Measurements from ENCODE around the gene LAMTOR5. TPM values are rescaled to one million over a fixed set of nuclear protein-coding genes. Genes with fewer than 3 reads are reported as not detected.

Gene LAMTOR5
- total RNA-seq, 1 experiment from 2014 or later, result 119 TPM

DNA sequence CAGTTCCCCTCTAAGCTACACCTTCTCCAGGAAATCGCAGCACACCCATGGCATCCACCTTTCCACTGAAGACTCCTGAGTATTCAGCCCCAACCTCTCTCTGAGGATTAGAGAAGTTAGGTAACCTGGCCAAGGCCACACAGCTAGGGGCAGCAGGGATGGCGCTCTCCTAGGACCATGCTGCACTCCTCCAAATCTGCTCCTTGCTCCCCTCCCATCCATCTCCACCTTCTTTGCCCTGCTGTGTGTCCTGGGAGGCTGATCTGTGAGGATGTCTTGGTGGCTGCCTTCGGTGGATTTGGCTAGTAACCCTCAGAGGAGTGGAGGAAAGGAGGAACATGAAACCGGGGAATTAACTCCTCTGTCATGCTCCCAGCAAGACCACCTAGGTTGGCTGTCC, 23.4 kb upstream of the LAMTOR5 start:
- DNase-seq (ENCODE audit: low read depth, low spot score) (no peak), ATAC-seq (no peak)
- TF ChIP-seq, protein P1, sequence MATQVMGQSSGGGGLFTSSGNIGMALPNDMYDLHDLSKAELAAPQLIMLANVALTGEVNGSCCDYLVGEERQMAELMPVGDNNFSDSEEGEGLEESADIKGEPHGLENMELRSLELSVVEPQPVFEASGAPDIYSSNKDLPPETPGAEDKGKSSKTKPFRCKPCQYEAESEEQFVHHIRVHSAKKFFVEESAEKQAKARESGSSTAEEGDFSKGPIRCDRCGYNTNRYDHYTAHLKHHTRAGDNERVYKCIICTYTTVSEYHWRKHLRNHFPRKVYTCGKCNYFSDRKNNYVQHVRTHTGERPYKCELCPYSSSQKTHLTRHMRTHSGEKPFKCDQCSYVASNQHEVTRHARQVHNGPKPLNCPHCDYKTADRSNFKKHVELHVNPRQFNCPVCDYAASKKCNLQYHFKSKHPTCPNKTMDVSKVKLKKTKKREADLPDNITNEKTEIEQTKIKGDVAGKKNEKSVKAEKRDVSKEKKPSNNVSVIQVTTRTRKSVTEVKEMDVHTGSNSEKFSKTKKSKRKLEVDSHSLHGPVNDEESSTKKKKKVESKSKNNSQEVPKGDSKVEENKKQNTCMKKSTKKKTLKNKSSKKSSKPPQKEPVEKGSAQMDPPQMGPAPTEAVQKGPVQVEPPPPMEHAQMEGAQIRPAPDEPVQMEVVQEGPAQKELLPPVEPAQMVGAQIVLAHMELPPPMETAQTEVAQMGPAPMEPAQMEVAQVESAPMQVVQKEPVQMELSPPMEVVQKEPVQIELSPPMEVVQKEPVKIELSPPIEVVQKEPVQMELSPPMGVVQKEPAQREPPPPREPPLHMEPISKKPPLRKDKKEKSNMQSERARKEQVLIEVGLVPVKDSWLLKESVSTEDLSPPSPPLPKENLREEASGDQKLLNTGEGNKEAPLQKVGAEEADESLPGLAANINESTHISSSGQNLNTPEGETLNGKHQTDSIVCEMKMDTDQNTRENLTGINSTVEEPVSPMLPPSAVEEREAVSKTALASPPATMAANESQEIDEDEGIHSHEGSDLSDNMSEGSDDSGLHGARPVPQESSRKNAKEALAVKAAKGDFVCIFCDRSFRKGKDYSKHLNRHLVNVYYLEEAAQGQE (IDR thresholded peaks at IDR 0.05; ENCODE audit: insufficient read depth in 1 of 2, low read depth in 2 of 2, low read length in 1 of 2), result no peak
- TF ChIP-seq TCF7L2 (IDR thresholded peaks at IDR 0.05; ENCODE audit: low read depth, low read length) (no peak), SIN3A (IDR thresholded peaks at IDR 0.05; ENCODE audit: borderline replicate concordance, insufficient read depth, low read depth, low read length) (no peak), POLR2AphosphoS5 (IDR thresholded peaks at IDR 0.05; ENCODE audit: low read depth, low read length) (no peak)
- TF ChIP-seq, protein P2, sequence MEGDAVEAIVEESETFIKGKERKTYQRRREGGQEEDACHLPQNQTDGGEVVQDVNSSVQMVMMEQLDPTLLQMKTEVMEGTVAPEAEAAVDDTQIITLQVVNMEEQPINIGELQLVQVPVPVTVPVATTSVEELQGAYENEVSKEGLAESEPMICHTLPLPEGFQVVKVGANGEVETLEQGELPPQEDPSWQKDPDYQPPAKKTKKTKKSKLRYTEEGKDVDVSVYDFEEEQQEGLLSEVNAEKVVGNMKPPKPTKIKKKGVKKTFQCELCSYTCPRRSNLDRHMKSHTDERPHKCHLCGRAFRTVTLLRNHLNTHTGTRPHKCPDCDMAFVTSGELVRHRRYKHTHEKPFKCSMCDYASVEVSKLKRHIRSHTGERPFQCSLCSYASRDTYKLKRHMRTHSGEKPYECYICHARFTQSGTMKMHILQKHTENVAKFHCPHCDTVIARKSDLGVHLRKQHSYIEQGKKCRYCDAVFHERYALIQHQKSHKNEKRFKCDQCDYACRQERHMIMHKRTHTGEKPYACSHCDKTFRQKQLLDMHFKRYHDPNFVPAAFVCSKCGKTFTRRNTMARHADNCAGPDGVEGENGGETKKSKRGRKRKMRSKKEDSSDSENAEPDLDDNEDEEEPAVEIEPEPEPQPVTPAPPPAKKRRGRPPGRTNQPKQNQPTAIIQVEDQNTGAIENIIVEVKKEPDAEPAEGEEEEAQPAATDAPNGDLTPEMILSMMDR (IDR thresholded peaks at IDR 0.05), result no peak
- H3K9me3 ChIP-seq (ENCODE audit: control insufficient read depth, insufficient read depth, low read depth, low read length), result no peaks in the 10 kb centered on the region
- BruUV-seq (replicated peaks), result no TSS peak
- H3K27ac ChIP-seq (ENCODE audit: low read length), result no peak overlapping the region
- H3K27me3 ChIP-seq (ENCODE audit: control insufficient read depth, insufficient read depth, low read length), result peaks cover 4% of the 10 kb centered on the region; the same call in 1 of the 2 replicates
- no peak overlapping the region for H3K4me3 ChIP-seq (ENCODE audit: low read depth in 2 of 2, low read length in 2 of 2)
- ChIA-PET POLR2A (no interaction called here), CTCF (no interaction called here)
- intact Hi-C loops (cut with micrococcal nuclease; ENCODE audit: unreplicated experiment), result no loop called here
- in situ Hi-C loops (cut with HindIII; ENCODE audit: low pct_unique_long_range_greater_than_20kb, low sequenced_read_pairs), result no loop called here
- no peaks in the 10 kb centered on the region for H3K36me3 ChIP-seq (ENCODE audit: control insufficient read depth, insufficient read depth, low read length)
- H3K4me1 ChIP-seq (ENCODE audit: control insufficient read depth, insufficient read depth, low read length), result no peaks in the 10 kb centered on the region; the same call in 1 of the 2 replicates

- ChIA-PET POLR2A (no interaction called here), CTCF (no interaction called here)
- intact Hi-C loops (cut with micrococcal nuclease; ENCODE audit: unreplicated experiment), result no loop called here
- TF ChIP-seq POLR2AphosphoS5 (IDR thresholded peaks at IDR 0.05; ENCODE audit: low read depth, low read length) (no peak), SIN3A (IDR thresholded peaks at IDR 0.05; ENCODE audit: borderline replicate concordance, insufficient read depth, low read depth, low read length) (no peak), TCF7L2 (IDR thresholded peaks at IDR 0.05; ENCODE audit: low read depth, low read length) (no peak)
- TF ChIP-seq, protein P2 (IDR thresholded peaks at IDR 0.05), result no peak
- TF ChIP-seq, protein P1 (IDR thresholded peaks at IDR 0.05; ENCODE audit: insufficient read depth in 1 of 2, low read depth in 2 of 2, low read length in 1 of 2), result no peak
- H3K36me3 ChIP-seq (ENCODE audit: control insufficient read depth, insufficient read depth, low read length), result no peaks in the 10 kb centered on the region
- H3K27me3 ChIP-seq (ENCODE audit: control insufficient read depth, insufficient read depth, low read length), result peaks cover 4% of the 10 kb centered on the region; the same call in 1 of the 2 replicates
- BruUV-seq (replicated peaks), result no TSS peak
- no peaks in the 10 kb centered on the region; the same call in 1 of the 2 replicates for H3K4me1 ChIP-seq (ENCODE audit: control insufficient read depth, insufficient read depth, low read length)
- H3K27ac ChIP-seq (ENCODE audit: low read length), result no peak overlapping the region
- H3K4me3 ChIP-seq (ENCODE audit: low read depth in 2 of 2, low read length in 2 of 2), result no peak overlapping the region
- ATAC-seq, result no peak
- in situ Hi-C loops (cut with HindIII; ENCODE audit: low pct_unique_long_range_greater_than_20kb, low sequenced_read_pairs), result no loop called here
- no peak for DNase-seq (ENCODE audit: low read depth, low spot score)
- H3K9me3 ChIP-seq (ENCODE audit: control insufficient read depth, insufficient read depth, low read depth, low read length), result no peaks in the 10 kb centered on the region
Measured at GRCh38 chr1:110430366-110430765, 22.9 kb upstream of the LAMTOR5 start.
